Measurements from ENCODE around the gene TTLL5.

DNA sequence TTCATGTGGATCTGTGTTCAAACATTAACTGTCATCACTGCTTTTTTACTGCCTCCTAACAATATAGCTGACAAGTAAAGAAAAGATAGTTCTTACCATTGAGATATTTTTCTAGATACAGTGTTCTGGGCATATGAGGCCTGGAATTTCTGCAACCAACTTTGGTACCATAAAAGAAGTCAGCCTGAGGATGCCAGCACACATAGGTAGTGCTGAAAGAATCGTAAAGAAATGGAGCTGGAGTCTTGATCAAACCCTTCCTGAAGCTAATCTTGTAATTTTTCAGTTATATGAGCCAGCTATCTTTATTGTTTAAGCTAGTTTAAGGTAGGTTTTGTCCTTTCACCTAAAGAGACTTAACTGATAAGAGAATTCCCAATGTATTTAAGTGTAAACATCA lies 11.7 kb upstream of the TTLL5 start:
- TF ChIP-seq TARDBP (IDR thresholded peaks at IDR 0.05), result no peak
- no peak for TF ChIP-seq FOXM1 (IDR thresholded peaks at IDR 0.05; ENCODE audit: borderline replicate concordance)
- TF ChIP-seq ZNF384 (IDR thresholded peaks at IDR 0.05), result no peak

Data from HEK293T (cell line).